H1 (cell line): ENCODE results near the gene C1S. TPM values are rescaled to one million over a fixed set of nuclear protein-coding genes. Genes with fewer than 3 reads are reported as not detected.

Experiments
- CTCF ChIA-PET: fragments of 300-600 bp; sonication (Branson Sonifier 250); formaldehyde crosslinking; loops from one replicate; lab custom pipeline; 2021; ENCODE audit not compliant: partially characterized antibody; lab: Charles Lee
- POLR2A ChIA-PET: fragments of 300-600 bp; sonication (Branson Sonifier 250); formaldehyde crosslinking; loops from one replicate; lab custom pipeline; 2021; ENCODE audit warnings: inconsistent platforms; ENCODE audit not compliant: partially characterized antibody; lab: Charles Lee
- DNase-seq, 2 experiments: peaks; one replicate each; pipeline versions ENCODE4 v3.0.0 to v3.0.0-alpha.2; 2010 to 2022; ENCODE audit warnings: low spot score in 2 of 2, low read depth in 1 of 2, mixed read lengths in 1 of 2
- FAIRE-seq: peaks from 2 replicates; lab custom pipeline; 2011; peaks lifted over from hg19 to GRCh38; lab: Jason Lieb, UNC
- H2AFZ ChIP-seq: 2 replicates; pipeline ENCODE4 v1.8.1; 2012; ENCODE audit warnings: low read length, inconsistent platforms
- H2AK5ac ChIP-seq: 2 replicates; pipeline ENCODE4 v1.6.1; 2013; ENCODE audit warnings: low read depth, low read length
- H2BK120ac ChIP-seq: replicated peaks from 2 replicates; pipeline ENCODE3; 2013; ENCODE audit warnings: low read depth, low read length, inconsistent platforms
- H2BK12ac ChIP-seq: 2 replicates; pipeline ENCODE4 v1.6.1; 2013; ENCODE audit warnings: low read depth, low read length
- H2BK15ac ChIP-seq: 2 replicates; pipeline ENCODE4 v1.6.1; 2013; ENCODE audit warnings: low read length
- H2BK20ac ChIP-seq: 2 replicates; pipeline ENCODE4 v1.6.1; 2013; ENCODE audit warnings: low read length
- H2BK5ac ChIP-seq: 2 replicates; pipeline ENCODE4 v1.6.1; 2013; ENCODE audit warnings: low read depth, low read length
- H3K14ac ChIP-seq: 2 replicates; pipeline ENCODE4 v1.6.1; 2013; ENCODE audit warnings: inconsistent platforms; ENCODE audit not compliant: insufficient read length
- H3K18ac ChIP-seq: 2 replicates; pipeline ENCODE4 v1.6.1; 2013; ENCODE audit warnings: low read length; ENCODE audit errors: extremely low read depth
- H3K23ac ChIP-seq: 2 replicates; pipeline ENCODE4 v1.6.1; 2013; ENCODE audit warnings: inconsistent platforms; ENCODE audit not compliant: insufficient read length
- H3K23me2 ChIP-seq: 2 replicates; pipeline ENCODE4 v1.6.1; 2013; ENCODE audit warnings: low read depth, low read length
- H3K27ac ChIP-seq: 2 replicates; pipeline ENCODE4 v1.6.1; 2011; ENCODE audit warnings: low read depth, low read length, inconsistent platforms
- H3K27me3 ChIP-seq, 4 experiments: replicated peaks in 1 of 4; 1 replicate in 1 of 4; 2 replicates in 3 of 4; pipeline versions ENCODE4 v1.6.1 to v1.8.1; 2011 to 2013; ENCODE audit warnings: low read length in 3 of 4, mild to moderate bottlenecking in 3 of 4, inconsistent platforms in 2 of 4, mixed read lengths in 2 of 4, moderate library complexity in 1 of 4; ENCODE audit not compliant: control insufficient read depth in 3 of 4, insufficient read depth in 3 of 4; ENCODE audit errors: extremely low read depth in 1 of 4
- H3K36me3 ChIP-seq, 4 experiments: 2 replicates each; pipeline versions ENCODE4 v1.6.1 to v1.8.1; 2011 to 2013; ENCODE audit warnings: mild to moderate bottlenecking in 4 of 4, low read length in 3 of 4, moderate library complexity in 2 of 4, control low read depth in 1 of 4, inconsistent platforms in 1 of 4; ENCODE audit not compliant: insufficient read depth in 4 of 4, control insufficient read depth in 2 of 4
- H3K4ac ChIP-seq: replicated peaks from 2 replicates; pipeline ENCODE3; 2013; ENCODE audit warnings: low read length, low read depth, mixed read lengths, inconsistent platforms; ENCODE audit not compliant: insufficient read length
- H3K4me1 ChIP-seq, 4 experiments: replicated peaks in 1 of 4; 1 replicate in 1 of 4; 2 replicates in 3 of 4; pipeline versions ENCODE4 v1.6.1 to v1.8.1; 2011 to 2013; ENCODE audit warnings: low read length in 3 of 4, inconsistent platforms in 2 of 4, mixed read lengths in 1 of 4; ENCODE audit not compliant: insufficient read depth in 4 of 4, control insufficient read depth in 3 of 4
- H3K4me2 ChIP-seq, 2 experiments: 2 replicates each; pipeline versions ENCODE4 v1.6.1 to v1.8.1; 2011 to 2013; ENCODE audit warnings: low read depth in 2 of 2, low read length in 2 of 2, control low read depth in 1 of 2, inconsistent platforms in 1 of 2, mild to moderate bottlenecking in 1 of 2; ENCODE audit not compliant: insufficient read depth in 1 of 2
- H3K4me3 ChIP-seq, 4 experiments: fragments of 200-600, 300-600 bp in 1 of 4; sonication (generic), shearing (Covaris generic), sonication (Bioruptor Twin) in 1 of 4; 2 replicates each; pipeline versions ENCODE4 v1.5.1 to v1.8.1; 2011 to 2016; ENCODE audit warnings: low read length in 4 of 4, low read depth in 3 of 4, control low read depth in 2 of 4, inconsistent platforms in 2 of 4, mild to moderate bottlenecking in 2 of 4, mixed read lengths in 1 of 4, moderate library complexity in 1 of 4; ENCODE audit not compliant: insufficient read depth in 2 of 4; ENCODE audit errors: extremely low read depth in 1 of 4
- H3K56ac ChIP-seq: replicated peaks from 2 replicates; pipeline ENCODE3; 2013; ENCODE audit warnings: low read depth, mild to moderate bottlenecking, mixed read lengths, low read length, inconsistent platforms; ENCODE audit not compliant: insufficient read length
- H3K79me1 ChIP-seq: 2 replicates; pipeline ENCODE4 v1.6.1; 2013; ENCODE audit warnings: low read depth, low read length, control low read depth
- H3K79me2 ChIP-seq, 2 experiments: 2 replicates each; pipeline versions ENCODE4 v1.6.1 to v1.8.1; 2012 to 2013; ENCODE audit warnings: low read length in 2 of 2, mild to moderate bottlenecking in 2 of 2, inconsistent platforms in 1 of 2; ENCODE audit not compliant: insufficient read depth in 2 of 2, control insufficient read depth in 1 of 2
- H3K9ac ChIP-seq, 4 experiments: replicated peaks in 1 of 4; 1 replicate in 1 of 4; 2 replicates in 3 of 4; pipeline versions ENCODE4 v1.6.1 to v1.8.1; 2011 to 2013; ENCODE audit warnings: low read depth in 3 of 4, low read length in 3 of 4, control low read depth in 2 of 4, mild to moderate bottlenecking in 2 of 4, moderate library complexity in 2 of 4, inconsistent platforms in 1 of 4; ENCODE audit errors: extremely low read depth in 1 of 4
- H3K9me3 ChIP-seq, 2 experiments: 2 replicates each; pipeline versions ENCODE4 v1.6.1 to v1.8.1; 2012 to 2013; ENCODE audit warnings: mild to moderate bottlenecking in 2 of 2, moderate library complexity in 2 of 2, control low read depth in 1 of 2, inconsistent platforms in 1 of 2, low read depth in 1 of 2, low read length in 1 of 2, mixed read lengths in 1 of 2; ENCODE audit not compliant: insufficient read depth in 2 of 2
- H4K20me1 ChIP-seq, 2 experiments: replicated peaks in 1 of 2; 2 replicates each; pipeline versions ENCODE3 to v1.8.1; 2011 to 2013; ENCODE audit warnings: inconsistent platforms in 2 of 2, low read length in 2 of 2, mild to moderate bottlenecking in 1 of 2; ENCODE audit not compliant: insufficient read depth in 2 of 2, control insufficient read depth in 1 of 2
- H4K5ac ChIP-seq: 2 replicates; pipeline ENCODE4 v1.6.1; 2013; ENCODE audit warnings: low read length, low read depth, mixed read lengths, inconsistent platforms; ENCODE audit not compliant: insufficient read length
- H4K8ac ChIP-seq: 2 replicates; pipeline ENCODE4 v1.8.0; 2013; ENCODE audit warnings: mild to moderate bottlenecking, moderate library complexity, low read length, inconsistent platforms; ENCODE audit not compliant: insufficient read depth; ENCODE audit errors: extremely low read depth
- H4K91ac ChIP-seq: replicated peaks from 2 replicates; pipeline ENCODE3; 2013; ENCODE audit warnings: low read length, mixed read lengths, inconsistent platforms; ENCODE audit not compliant: insufficient read length
- CHD1 ChIP-seq: IDR thresholded peaks from 2 replicates; pipeline ENCODE4 v1.6.1; 2012; ENCODE audit warnings: low read depth, low read length, improper control_type of control experiment
- CREB1 ChIP-seq: IDR thresholded peaks from 2 replicates; pipeline ENCODE4 v1.6.1; 2012; ENCODE audit warnings: inconsistent platforms
- EP300 ChIP-seq, 2 experiments: IDR thresholded peaks; 1 replicate in 1 of 2; 2 replicates in 1 of 2; pipeline ENCODE4 v1.6.1; 2011 to 2012; ENCODE audit warnings: low read depth in 2 of 2, low read length in 2 of 2, mild to moderate bottlenecking in 2 of 2, borderline replicate concordance in 1 of 2, inconsistent platforms in 1 of 2, moderate library complexity in 1 of 2
- RNF2 ChIP-seq: fragments of 200-900, 300-1000 bp; sonication (generic); IDR thresholded peaks from 2 replicates; pipeline ENCODE4 v1.7.1; 2016; ENCODE audit warnings: borderline replicate concordance, low read depth, mild to moderate bottlenecking, antibody characterized with exemption, low read length; ENCODE audit not compliant: poor library complexity, severe bottlenecking; ENCODE audit errors: missing control alignments
- SAP30 ChIP-seq: fragments of 300-600 bp; sonication (generic); IDR thresholded peaks from 2 replicates; pipeline ENCODE4 v1.7.1; 2012; ENCODE audit warnings: low read length, moderate library complexity, mild to moderate bottlenecking, inconsistent platforms; ENCODE audit not compliant: insufficient read depth, insufficient replicate concordance
- SP1 ChIP-seq: IDR thresholded peaks from 2 replicates; pipeline ENCODE4 v1.6.1; 2011; ENCODE audit warnings: low read depth, low read length
- WGBS, 2 experiments: shearing (Covaris generic) in 1 of 2; methylation state at CpG; one replicate each; pipeline versions ENCODE4 v1.1.6 to v1.1.7; 2013 to 2015; ENCODE audit warnings: low lambda C conversion rate in 2 of 2, mixed read lengths in 2 of 2, inconsistent platforms in 1 of 2, low coverage in 1 of 2, missing lambda C conversion rate in 1 of 2; ENCODE audit not compliant: insufficient replicate concordance in 2 of 2, insufficient coverage in 1 of 2, insufficient read length in 1 of 2; ENCODE audit errors: extremely low coverage in 1 of 2, missing lambda C conversion rate in 1 of 2; 5-methylcytosine and 5-hydroxymethylcytosine counted together
- polyA plus RNA-seq, 7 experiments: library from polyadenylated mRNA; depleted of rRNA in 3 of 7; stranded (reverse) in 5 of 7; unstranded in 2 of 7; fragments of >200 nt in 5 of 7; fragments of 200-250 nt in 2 of 7; gene quantifications; 1 replicate in 5 of 7; 2 replicates in 1 of 7; 4 replicates in 1 of 7; pipeline versions ENCODE4 v1.2.1 to v1.2.3, GENCODE V29; 2011 to 2013; ENCODE audit warnings: missing spikeins in 2 of 7, mixed read lengths in 2 of 7
- total RNA-seq: library from RNA; stranded (reverse); fragmentation: NEBNext Ultra II Directional; extraction: Animal tissue kit (Norgen Biotek cat#: 25700); gene quantifications from 2 replicates; pipeline ENCODE4 v1.2.1, GENCODE V29; 2021
- TF ChIP-seq, protein P1 (sequence below), 3 experiments: IDR thresholded peaks; 1 replicate in 2 of 3; 2 replicates in 1 of 3; pipeline versions ENCODE4 v1.5.1 to v1.6.1; 2011; ENCODE audit warnings: low read length in 3 of 3, mild to moderate bottlenecking in 3 of 3, inconsistent platforms in 2 of 3, low read depth in 1 of 3, moderate library complexity in 1 of 3; ENCODE audit not compliant: insufficient read depth in 1 of 3; ENCODE audit errors: control extremely low read depth in 1 of 3

Gene C1S
- total and polyA plus RNA-seq, 2 of the 8 experiments (the other 6 are each of a cell fraction or from before 2014, with no cell fraction given): 4.4 to 7.3 TPM

- 91% methylated on average over 7 of the region's 7 CpGs; no CpG with 5 or more reads in 1 of the 2 experiments for WGBS, 2 experiments
Measured at GRCh38 chr12:7065073-7065623, 4.6 kb downstream of the C1S start.

More at GRCh38 chr12:7065073-7065623, 4.6 kb downstream of the C1S start:
- Histone ChIP-seq H3K79me2 (no peaks in the 10 kb centered on the region), H4K5ac (no peak overlapping the region), H4K91ac (no peak overlapping the region), H3K4me1 (peaks cover 0 to 5% (median 2%) of the 10 kb centered on the region in 4 experiments; a peak in 3 of 7 replicates), H2BK20ac (no peak overlapping the region), H3K23me2 (no peaks in the 10 kb centered on the region), H3K79me1 (no peaks in the 10 kb centered on the region), H3K36me3 (no peaks in the 10 kb centered on the region), H2AK5ac (no peak overlapping the region), H2BK12ac (no peak overlapping the region), H2AFZ (no peak overlapping the region), H3K27me3 (no peaks in the 10 kb centered on the region), H3K9ac (no peak overlapping the region), H4K20me1 (no peaks in the 10 kb centered on the region), H3K27ac (no peak overlapping the region), H3K23ac (no peak overlapping the region), H2BK5ac (no peak overlapping the region), H3K56ac (no peak overlapping the region), H2BK15ac (no peak overlapping the region), H2BK120ac (no peak overlapping the region), H3K4me2 (no peak overlapping the region), H3K9me3 (no peaks in the 10 kb centered on the region; a peak in 1 of 4 replicates), H3K18ac (no peak overlapping the region), H3K4ac (no peak overlapping the region), H3K14ac (no peak overlapping the region), H4K8ac (no peak overlapping the region), H3K4me3 (no peak overlapping the region)
- no peak for FAIRE-seq
- ChIA-PET CTCF (interaction anchor here (0.9 to 3.1 kb wide), 4 partner anchors 26 to 48 kb away, joined by 3 to 13 read pairs (median 4); partner anchors contain the start of gene C1R), POLR2A (interaction anchor here (1.9 kb wide), 1 partner anchor 12 kb away, joined by 9 read pairs; no protein-coding TSS in a partner anchor)
- no peak for DNase-seq
- TF ChIP-seq EP300 (IDR thresholded peaks at IDR 0.05; ENCODE audit: borderline replicate concordance in 1 of 2, low read depth in 2 of 2, low read length in 2 of 2): no peak
- TF ChIP-seq RNF2: no peak
- TF ChIP-seq, protein P1, sequence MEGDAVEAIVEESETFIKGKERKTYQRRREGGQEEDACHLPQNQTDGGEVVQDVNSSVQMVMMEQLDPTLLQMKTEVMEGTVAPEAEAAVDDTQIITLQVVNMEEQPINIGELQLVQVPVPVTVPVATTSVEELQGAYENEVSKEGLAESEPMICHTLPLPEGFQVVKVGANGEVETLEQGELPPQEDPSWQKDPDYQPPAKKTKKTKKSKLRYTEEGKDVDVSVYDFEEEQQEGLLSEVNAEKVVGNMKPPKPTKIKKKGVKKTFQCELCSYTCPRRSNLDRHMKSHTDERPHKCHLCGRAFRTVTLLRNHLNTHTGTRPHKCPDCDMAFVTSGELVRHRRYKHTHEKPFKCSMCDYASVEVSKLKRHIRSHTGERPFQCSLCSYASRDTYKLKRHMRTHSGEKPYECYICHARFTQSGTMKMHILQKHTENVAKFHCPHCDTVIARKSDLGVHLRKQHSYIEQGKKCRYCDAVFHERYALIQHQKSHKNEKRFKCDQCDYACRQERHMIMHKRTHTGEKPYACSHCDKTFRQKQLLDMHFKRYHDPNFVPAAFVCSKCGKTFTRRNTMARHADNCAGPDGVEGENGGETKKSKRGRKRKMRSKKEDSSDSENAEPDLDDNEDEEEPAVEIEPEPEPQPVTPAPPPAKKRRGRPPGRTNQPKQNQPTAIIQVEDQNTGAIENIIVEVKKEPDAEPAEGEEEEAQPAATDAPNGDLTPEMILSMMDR (IDR thresholded peaks at IDR 0.05; ENCODE audit: control extremely low read depth in 1 of 3, insufficient read depth in 1 of 3, low read depth in 1 of 3, low read length in 3 of 3): no peak
- no peak for TF ChIP-seq SAP30
- no peak for TF ChIP-seq SP1
- TF ChIP-seq CHD1: no peak
- no peak for TF ChIP-seq CREB1
